HEK293 (cell line): ENCODE measurements around the gene KLC4.

Experiments used
- CTCF ChIP-seq: fragments of 450-650 bp; formaldehyde crosslinking; IDR thresholded peaks from 2 replicates; pipeline ENCODE4 v1.5.1; 2016; ENCODE audit warnings: missing biosample characterization, missing genetic modification characterization
- ZNF155 ChIP-seq: fragments of 450-650 bp; formaldehyde crosslinking; IDR thresholded peaks from 2 replicates; pipeline ENCODE4 v1.5.1; 2016; ENCODE audit warnings: missing biosample characterization, missing genetic modification characterization
- ZNF274 ChIP-seq, 2 experiments: fragments of 200-500 bp in 1 of 2; fragments of 450-650 bp in 1 of 2; sonication (Bioruptor generic) in 1 of 2; formaldehyde crosslinking in 1 of 2; IDR thresholded peaks; 2 replicates each; pipeline versions ENCODE4 v1.5.1 to v1.6.1; 2014 to 2016; ENCODE audit warnings: borderline replicate concordance in 1 of 2, inconsistent platforms in 1 of 2, low read length in 1 of 2, missing biosample characterization in 1 of 2, missing genetic modification characterization in 1 of 2
- ZNF404 ChIP-seq: fragments of 450-650 bp; formaldehyde crosslinking; IDR thresholded peaks from 2 replicates; pipeline ENCODE4 v1.5.1; 2017; ENCODE audit warnings: missing biosample characterization, missing genetic modification characterization
- TF ChIP-seq, protein P1 (sequence below): fragments of 450-650 bp; formaldehyde crosslinking; IDR thresholded peaks from 2 replicates; pipeline ENCODE4 v1.5.1; 2016; ENCODE audit warnings: missing biosample characterization, missing genetic modification characterization

DNA sequence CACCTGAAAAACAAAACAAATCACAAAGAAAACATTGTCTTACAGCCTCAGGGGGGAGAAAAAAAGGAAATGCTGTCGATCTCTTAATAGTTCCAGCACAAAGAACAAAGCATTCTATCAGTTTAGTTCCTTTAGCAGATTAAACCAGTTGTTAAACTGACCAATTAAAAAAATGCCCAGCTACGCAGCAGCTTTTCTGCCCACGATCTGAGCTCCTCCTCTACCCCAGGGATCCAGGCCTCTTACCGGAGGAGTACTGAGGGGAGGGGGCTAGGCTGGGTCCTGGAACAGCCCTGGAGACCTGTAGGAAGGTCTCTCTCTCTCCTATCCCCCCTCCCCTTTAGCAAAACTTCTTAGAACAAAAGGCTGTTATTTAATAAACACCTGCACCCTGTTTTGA is 30.0 kb downstream of the KLC4 start:
- no peak for TF ChIP-seq ZNF155 (tag by site-specific recombination)
- TF ChIP-seq CTCF (tag by site-specific recombination), result no peak
- TF ChIP-seq, protein P1, sequence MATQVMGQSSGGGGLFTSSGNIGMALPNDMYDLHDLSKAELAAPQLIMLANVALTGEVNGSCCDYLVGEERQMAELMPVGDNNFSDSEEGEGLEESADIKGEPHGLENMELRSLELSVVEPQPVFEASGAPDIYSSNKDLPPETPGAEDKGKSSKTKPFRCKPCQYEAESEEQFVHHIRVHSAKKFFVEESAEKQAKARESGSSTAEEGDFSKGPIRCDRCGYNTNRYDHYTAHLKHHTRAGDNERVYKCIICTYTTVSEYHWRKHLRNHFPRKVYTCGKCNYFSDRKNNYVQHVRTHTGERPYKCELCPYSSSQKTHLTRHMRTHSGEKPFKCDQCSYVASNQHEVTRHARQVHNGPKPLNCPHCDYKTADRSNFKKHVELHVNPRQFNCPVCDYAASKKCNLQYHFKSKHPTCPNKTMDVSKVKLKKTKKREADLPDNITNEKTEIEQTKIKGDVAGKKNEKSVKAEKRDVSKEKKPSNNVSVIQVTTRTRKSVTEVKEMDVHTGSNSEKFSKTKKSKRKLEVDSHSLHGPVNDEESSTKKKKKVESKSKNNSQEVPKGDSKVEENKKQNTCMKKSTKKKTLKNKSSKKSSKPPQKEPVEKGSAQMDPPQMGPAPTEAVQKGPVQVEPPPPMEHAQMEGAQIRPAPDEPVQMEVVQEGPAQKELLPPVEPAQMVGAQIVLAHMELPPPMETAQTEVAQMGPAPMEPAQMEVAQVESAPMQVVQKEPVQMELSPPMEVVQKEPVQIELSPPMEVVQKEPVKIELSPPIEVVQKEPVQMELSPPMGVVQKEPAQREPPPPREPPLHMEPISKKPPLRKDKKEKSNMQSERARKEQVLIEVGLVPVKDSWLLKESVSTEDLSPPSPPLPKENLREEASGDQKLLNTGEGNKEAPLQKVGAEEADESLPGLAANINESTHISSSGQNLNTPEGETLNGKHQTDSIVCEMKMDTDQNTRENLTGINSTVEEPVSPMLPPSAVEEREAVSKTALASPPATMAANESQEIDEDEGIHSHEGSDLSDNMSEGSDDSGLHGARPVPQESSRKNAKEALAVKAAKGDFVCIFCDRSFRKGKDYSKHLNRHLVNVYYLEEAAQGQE (tag by site-specific recombination), result no peak
- no peak for TF ChIP-seq ZNF404
- no peak for TF ChIP-seq ZNF274 (IDR thresholded peaks at IDR 0.05; ENCODE audit: low read length)
- TF ChIP-seq ZNF274 (tag by site-specific recombination; IDR thresholded peaks at IDR 0.05; ENCODE audit: borderline replicate concordance), result no peak
